B cell (primary cell): ENCODE results near the gene ABCA12. TPM values are rescaled to one million over a fixed set of nuclear protein-coding genes. Genes with fewer than 3 reads are reported as not detected.

Source experiments
- ATAC-seq: fragments of 200-7000 bp; cut with Tn5 transposase; one replicate; pipeline ENCODE4 v1.10.0; 2021; ENCODE audit warnings: low read depth, mild to moderate bottlenecking, moderate number of reproducible peaks, moderate library complexity
- CTCF ChIA-PET: fragments of 350-600 bp; sonication (Branson Sonifier 250); formaldehyde crosslinking; loops from one replicate; lab custom pipeline; 2021; ENCODE audit warnings: antibody characterized with exemption, inconsistent platforms; lab: Charles Lee
- POLR2A ChIA-PET: fragments of 350-600 bp; sonication (Branson Sonifier 250); formaldehyde crosslinking; loops from one replicate; lab custom pipeline; 2021; ENCODE audit warnings: antibody characterized with exemption; lab: Charles Lee
- DNase-seq: peaks from one replicate; pipeline ENCODE4 v3.0.0; 2013
- H2AFZ ChIP-seq: 2 replicates; pipeline ENCODE4 v1.6.1; 2012; ENCODE audit warnings: mild to moderate bottlenecking, low read depth, low read length; ENCODE audit not compliant: insufficient read depth, poor library complexity, severe bottlenecking
- H3K27ac ChIP-seq, 2 donors: 1 replicate in 1 of 2; 2 replicates in 1 of 2; pipeline ENCODE4 v1.5.1; 2012 to 2013; ENCODE audit warnings: low read length in 2 of 2, mild to moderate bottlenecking in 2 of 2, moderate library complexity in 1 of 2
- H3K27me3 ChIP-seq, 4 experiments: fragments of 200-600 bp in 1 of 4; sonication (generic) in 1 of 4; replicated peaks in 1 of 4; 1 replicate in 2 of 4; 2 replicates in 2 of 4; pipeline versions ENCODE4 v1.6.1 to v1.7.0; 2013 to 2016; ENCODE audit warnings: low read length in 3 of 4, mild to moderate bottlenecking in 2 of 4, mixed read lengths in 1 of 4, moderate library complexity in 1 of 4; ENCODE audit not compliant: insufficient read depth in 4 of 4, control insufficient read depth in 3 of 4; ENCODE audit errors: control extremely low read depth in 1 of 4
- H3K36me3 ChIP-seq, 2 experiments: replicated peaks in 1 of 2; 1 replicate in 1 of 2; 2 replicates in 1 of 2; pipeline versions ENCODE4 v1.6.1 to v1.7.1; 2013; ENCODE audit warnings: low read length in 1 of 2; ENCODE audit not compliant: insufficient read depth in 2 of 2, control insufficient read depth in 1 of 2; ENCODE audit errors: control extremely low read depth in 1 of 2, extremely low read depth in 1 of 2
- H3K4me1 ChIP-seq, 2 donors: fragments of 200-600 bp in 1 of 2; sonication (generic) in 1 of 2; 1 replicate in 1 of 2; 2 replicates in 1 of 2; pipeline versions ENCODE4 v1.5.1 to v1.6.1; 2013 to 2017; ENCODE audit warnings: low read length in 2 of 2; ENCODE audit not compliant: control insufficient read depth in 2 of 2, insufficient read depth in 2 of 2
- H3K4me2 ChIP-seq: replicated peaks from 2 replicates; pipeline ENCODE3; 2012; ENCODE audit warnings: mild to moderate bottlenecking, low read depth, low read length; ENCODE audit not compliant: poor library complexity, severe bottlenecking
- H3K4me3 ChIP-seq, 5 experiments: fragments of 200-600 bp in 1 of 5; sonication (generic) in 1 of 5; 1 replicate in 3 of 5; 2 replicates in 2 of 5; pipeline versions ENCODE4 v1.5.1 to v1.7.0; 2011 to 2016; ENCODE audit warnings: low read length in 4 of 5, mild to moderate bottlenecking in 4 of 5, low read depth in 2 of 5, control low read depth in 1 of 5, moderate library complexity in 1 of 5; ENCODE audit not compliant: insufficient read depth in 1 of 5; ENCODE audit errors: control extremely low read depth in 1 of 5, extremely low read depth in 1 of 5
- H3K79me2 ChIP-seq: fragments of 200-600 bp; sonication (generic); one replicate; pipeline ENCODE4 v1.6.0; 2016; ENCODE audit warnings: low read length; ENCODE audit not compliant: control insufficient read depth, insufficient read depth
- H3K9ac ChIP-seq: fragments of 200-600 bp; sonication (generic); 2 replicates; pipeline ENCODE4 v1.6.1; 2017; ENCODE audit warnings: mild to moderate bottlenecking, low read length, moderate library complexity
- H3K9me3 ChIP-seq, 3 donors: one replicate each; pipeline versions ENCODE4 v1.6.1 to v1.7.1; 2013; ENCODE audit warnings: low read length in 2 of 3; ENCODE audit not compliant: control insufficient read depth in 2 of 3, insufficient read depth in 1 of 3; ENCODE audit errors: control extremely low read depth in 1 of 3
- H4K20me1 ChIP-seq: 2 replicates; pipeline ENCODE4 v1.6.0; 2012; ENCODE audit warnings: mild to moderate bottlenecking, low read length; ENCODE audit not compliant: insufficient read depth, control insufficient read depth, poor library complexity, severe bottlenecking
- H3K27ac Mint-ChIP-seq: one replicate; pipeline ENCODE4 v1.8.0; 2021; ENCODE audit warnings: mixed read lengths
- H3K27me3 Mint-ChIP-seq: one replicate; pipeline ENCODE4 v1.8.0; 2021; ENCODE audit warnings: mixed read lengths
- H3K4me1 Mint-ChIP-seq: one replicate; pipeline ENCODE4 v1.8.0; 2021; ENCODE audit warnings: mixed read lengths
- H3K4me3 Mint-ChIP-seq: one replicate; pipeline ENCODE4 v1.8.0; 2021; ENCODE audit warnings: mixed read lengths
- H3K9me3 Mint-ChIP-seq: one replicate; pipeline ENCODE4 v1.8.0; 2022; ENCODE audit warnings: mixed read lengths; ENCODE audit not compliant: insufficient read depth
- CTCF ChIP-seq: fragments of 200-600 bp; IDR thresholded peaks from one replicate; pipeline ENCODE4 v1.8.0; 2022; ENCODE audit warnings: antibody characterized with exemption, mild to moderate bottlenecking
- EZH2 ChIP-seq: IDR thresholded peaks from 2 replicates; pipeline ENCODE4 v1.6.1; 2012; ENCODE audit warnings: borderline replicate concordance, low read depth, mild to moderate bottlenecking, moderate library complexity, low read length; ENCODE audit not compliant: insufficient read depth, poor library complexity, severe bottlenecking
- WGBS: methylation state at CpG from one replicate; pipeline ENCODE4 v1.1.5; 2013; ENCODE audit warnings: missing lambda C conversion rate; ENCODE audit not compliant: insufficient coverage; 5-methylcytosine and 5-hydroxymethylcytosine counted together
- intact Hi-C: fragments of 100-400 bp; cut with micrococcal nuclease; formaldehyde crosslinking; loops from one replicate; pipeline ENCODE4 v1.10.0; 2022
- polyA plus RNA-seq: library from polyadenylated mRNA; depleted of rRNA; stranded (reverse); fragments of >200 nt; gene quantifications from 2 replicates; pipeline ENCODE4 v1.2.3, GENCODE V29; 2012
- total RNA-seq, 2 donors: library from RNA; stranded (reverse); fragments of 120-200 nt in 1 of 2; gene quantifications; 1 replicate in 1 of 2; 2 replicates in 1 of 2; pipeline versions ENCODE4 v1.2.3 to v1.2.4, GENCODE V29; 2013 to 2022

ABCA12 gene
- total and polyA plus RNA-seq, 2 donors (not counting 1 experiment from before 2014, with no cell fraction given): not detected

GRCh38 chr2:215029936-215030335 lies 108.5 kb downstream of the ABCA12 start:
- no peak overlapping the region for H2AFZ ChIP-seq
- no peaks in the 10 kb centered on the region for H3K36me3 ChIP-seq
- H3K4me1 ChIP-seq: no peaks in the 10 kb centered on the region
- no peaks in the 10 kb centered on the region for H4K20me1 ChIP-seq
- POLR2A ChIA-PET: no interaction called here
- no peak for DNase-seq
- H3K27ac ChIP-seq: no peak overlapping the region
- H3K9me3 ChIP-seq: no peaks in the 10 kb centered on the region
- H3K79me2 ChIP-seq: no peaks in the 10 kb centered on the region
- intact Hi-C loops: no loop called here
- WGBS: 100% methylated on average over 3 of the region's 5 CpGs
- CTCF ChIA-PET: no interaction called here
- H3K9ac ChIP-seq: no peak overlapping the region
- H3K27me3 ChIP-seq: no peaks in the 10 kb centered on the region
- H3K4me3 ChIP-seq: no peak overlapping the region
- Mint-ChIP-seq H3K4me1 (no peaks in the 10 kb centered on the region), H3K9me3 (no peaks in the 10 kb centered on the region), H3K27me3 (no peaks in the 10 kb centered on the region), H3K4me3 (no peak overlapping the region), H3K27ac (no peak overlapping the region)
- H3K4me2 ChIP-seq: no peak overlapping the region
- no peak for ATAC-seq
- TF ChIP-seq CTCF (no peak), EZH2 (no peak)

GRCh38 chr2:215028231-215028630 lies 110.2 kb downstream of the ABCA12 start:
- ChIA-PET CTCF (no interaction called here), POLR2A (no interaction called here)
- no peak overlapping the region for H3K4me3 ChIP-seq
- H2AFZ ChIP-seq: no peak overlapping the region
- Mint-ChIP-seq H3K4me3 (no peak overlapping the region), H3K4me1 (no peaks in the 10 kb centered on the region), H3K9me3 (no peaks in the 10 kb centered on the region), H3K27ac (no peak overlapping the region), H3K27me3 (no peaks in the 10 kb centered on the region)
- H3K9ac ChIP-seq: no peak overlapping the region
- no peak overlapping the region for H3K4me2 ChIP-seq
- H3K27ac ChIP-seq: no peak overlapping the region
- no peaks in the 10 kb centered on the region for H3K79me2 ChIP-seq
- H3K4me1 ChIP-seq: no peaks in the 10 kb centered on the region
- H4K20me1 ChIP-seq: no peaks in the 10 kb centered on the region
- intact Hi-C loops: no loop called here
- WGBS: no CpG with 5 or more reads among the region's 1 CpG
- no peaks in the 10 kb centered on the region for H3K9me3 ChIP-seq
- ATAC-seq (no peak), DNase-seq (no peak)
- no peaks in the 10 kb centered on the region for H3K36me3 ChIP-seq
- TF ChIP-seq CTCF (no peak), EZH2 (no peak)
- H3K27me3 ChIP-seq: no peaks in the 10 kb centered on the region
